Spleen (tissue), 11 donors: ENCODE measurements around the gene NBAS. TPM values are rescaled to one million over a fixed set of nuclear protein-coding genes. Genes with fewer than 3 reads are reported as not detected.
"Not testable (repeated sequence)": the region's sequence is repeated elsewhere in the genome, so short reads cannot be mapped to it uniquely, and the experiment has no call there.

Experiments used
- DNase-seq: peaks from one replicate; pipeline ENCODE4 v3.0.0-alpha.2; 2020
- H3K27ac ChIP-seq, 8 donors: fragments of 200-600 bp; sonication (generic) in 7 of 8; 1 replicate in 4 of 8; 2 replicates in 4 of 8; pipeline versions ENCODE4 v1.5.0 to v1.8.0; 2016 to 2021; ENCODE audit warnings: inconsistent platforms in 4 of 8, mild to moderate bottlenecking in 4 of 8, moderate library complexity in 1 of 8
- H3K27me3 ChIP-seq, 7 donors: fragments of 200-600 bp; sonication (generic) in 6 of 7; replicated peaks in 1 of 7; 1 replicate in 4 of 7; 2 replicates in 3 of 7; pipeline versions ENCODE4 v1.5.0 to v1.8.0; 2016 to 2021; ENCODE audit warnings: inconsistent platforms in 3 of 7, mild to moderate bottlenecking in 1 of 7
- H3K36me3 ChIP-seq, 6 donors: fragments of 200-600 bp; sonication (generic) in 5 of 6; 1 replicate in 4 of 6; 2 replicates in 2 of 6; pipeline versions ENCODE4 v1.5.0 to v1.8.0; 2016 to 2021; ENCODE audit warnings: inconsistent platforms in 2 of 6
- H3K4me1 ChIP-seq, 6 donors: fragments of 200-600 bp; sonication (generic) in 5 of 6; 1 replicate in 3 of 6; 2 replicates in 3 of 6; pipeline versions ENCODE4 v1.5.0 to v1.8.0; 2016 to 2021; ENCODE audit warnings: inconsistent platforms in 3 of 6
- H3K4me3 ChIP-seq, 8 donors: fragments of 200-600 bp; sonication (generic) in 7 of 8; 1 replicate in 4 of 8; 2 replicates in 4 of 8; pipeline versions ENCODE4 v1.5.0 to v1.8.0; 2016 to 2021; ENCODE audit warnings: inconsistent platforms in 4 of 8, mild to moderate bottlenecking in 4 of 8, moderate library complexity in 2 of 8
- H3K9me3 ChIP-seq, 8 donors: fragments of 200-600 bp; sonication (generic) in 7 of 8; 1 replicate in 4 of 8; 2 replicates in 4 of 8; pipeline versions ENCODE4 v1.5.0 to v1.8.0; 2016 to 2021; ENCODE audit warnings: inconsistent platforms in 4 of 8
- POLR2A ChIP-seq, 3 donors: fragments of 450-650 bp; IDR thresholded peaks; one replicate each; pipeline ENCODE4 v1.5.1; 2017; ENCODE audit warnings: antibody characterized with exemption in 3 of 3, mild to moderate bottlenecking in 1 of 3
- POLR2AphosphoS5 ChIP-seq, 3 donors: sonication (generic); formaldehyde crosslinking; IDR thresholded peaks; one replicate each; pipeline ENCODE4 v1.5.1; 2017; ENCODE audit warnings: antibody characterized with exemption in 3 of 3
- WGBS, 5 donors: extraction: QIAGEN DNeasy Blood & Tissue Kit in 3 of 5; methylation state at CpG; one replicate each; pipeline versions ENCODE4 v1.1.5 to v1.1.7; 2013 to 2018; 5-methylcytosine and 5-hydroxymethylcytosine counted together
- intact Hi-C: fragments of 100-400 bp; cut with DNase I; formaldehyde crosslinking; loops from one replicate; pipeline ENCODE4 v1.15.0; 2023; ENCODE audit warnings: low total_unique reads
- polyA plus RNA-seq, 3 donors: library from polyadenylated mRNA; stranded (reverse); fragments of 200-250 nt; gene quantifications; one replicate each; pipeline ENCODE4 v1.2.1, GENCODE V29; 2013
- total RNA-seq, 7 donors: library from RNA; depleted of rRNA in 3 of 7; stranded (reverse); fragments of >200 nt in 3 of 7; fragmentation: NEBNext Ultra II Directional in 4 of 7; extraction: Animal tissue kit (Norgen Biotek cat#: 25700) in 4 of 7; gene quantifications; one replicate each; pipeline versions ENCODE4 v1.1.0 to v1.2.1, GENCODE V29; 2016 to 2021
- TF ChIP-seq, protein P1 (sequence below), 11 experiments: fragments of 200-600 bp in 7 of 11; fragments of 450-650 bp in 4 of 11; sonication (generic) in 4 of 11; IDR thresholded peaks in 8 of 11; conservative IDR thresholded peaks in 3 of 11; 1 replicate in 7 of 11; 2 replicates in 4 of 11; pipeline versions ENCODE4 v1.4.0 to v1.8.0; 2016 to 2021; ENCODE audit warnings: antibody characterized with exemption in 11 of 11, inconsistent platforms in 4 of 11, mild to moderate bottlenecking in 1 of 11
- donor health status: healthy with polysubstance abuse.
- donor health status: DM: no; HTN: no; CAD: no; lungs with moderate emphysema.
- donor health status: DM: no; HTN: no; CAD: no.
- donor health status: Bipolar disorder and iron deficiency.
- donor health status: healthy.
- donor health status: DM: no; HTN: no; CAD: no.
- donor health status: DM: yes; HTN: yes; CAD: no.

The NBAS gene
- total and polyA plus RNA-seq, 10 donors = 21.1 to 49.0 (median 40.9) TPM

DNA sequence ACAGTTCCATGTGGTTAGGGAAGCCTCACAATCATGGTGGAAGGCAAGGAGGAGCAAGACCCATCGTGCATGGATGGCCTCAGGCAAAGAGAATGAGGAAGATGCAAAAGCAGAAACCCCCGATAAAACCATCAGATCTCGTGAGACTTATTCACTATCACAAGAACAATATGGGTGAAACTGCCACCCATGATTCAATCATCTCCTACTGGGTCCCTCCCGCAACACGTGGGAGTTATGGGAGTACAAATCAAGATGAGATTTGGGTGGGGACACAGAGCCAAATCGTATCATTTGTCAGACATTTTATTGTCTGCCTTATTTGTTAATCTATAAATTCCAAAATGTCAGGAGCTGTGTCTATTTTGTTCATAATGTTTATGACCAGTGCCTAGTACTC, 17.6 kb downstream of the NBAS start:
- no peaks in the 10 kb centered on the region for H3K9me3 ChIP-seq
- 91 to 95% (median 92%) methylated on average over 6 of the region's 6 CpGs for WGBS, 5 donors
- no peak for TF ChIP-seq POLR2A (IDR thresholded peaks at IDR 0.05)
- no peak for TF ChIP-seq POLR2AphosphoS5 (IDR thresholded peaks at IDR 0.05)
- TF ChIP-seq, protein P1, sequence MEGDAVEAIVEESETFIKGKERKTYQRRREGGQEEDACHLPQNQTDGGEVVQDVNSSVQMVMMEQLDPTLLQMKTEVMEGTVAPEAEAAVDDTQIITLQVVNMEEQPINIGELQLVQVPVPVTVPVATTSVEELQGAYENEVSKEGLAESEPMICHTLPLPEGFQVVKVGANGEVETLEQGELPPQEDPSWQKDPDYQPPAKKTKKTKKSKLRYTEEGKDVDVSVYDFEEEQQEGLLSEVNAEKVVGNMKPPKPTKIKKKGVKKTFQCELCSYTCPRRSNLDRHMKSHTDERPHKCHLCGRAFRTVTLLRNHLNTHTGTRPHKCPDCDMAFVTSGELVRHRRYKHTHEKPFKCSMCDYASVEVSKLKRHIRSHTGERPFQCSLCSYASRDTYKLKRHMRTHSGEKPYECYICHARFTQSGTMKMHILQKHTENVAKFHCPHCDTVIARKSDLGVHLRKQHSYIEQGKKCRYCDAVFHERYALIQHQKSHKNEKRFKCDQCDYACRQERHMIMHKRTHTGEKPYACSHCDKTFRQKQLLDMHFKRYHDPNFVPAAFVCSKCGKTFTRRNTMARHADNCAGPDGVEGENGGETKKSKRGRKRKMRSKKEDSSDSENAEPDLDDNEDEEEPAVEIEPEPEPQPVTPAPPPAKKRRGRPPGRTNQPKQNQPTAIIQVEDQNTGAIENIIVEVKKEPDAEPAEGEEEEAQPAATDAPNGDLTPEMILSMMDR (IDR thresholded peaks at IDR 0.05 in 8 of 11, conservative IDR thresholded peaks at IDR 0.05 in 3 of 11) = no peak
- no peak for DNase-seq
- H3K27ac ChIP-seq = peak overlapping the region in 1 of 8 donors; percentile 21
- intact Hi-C loops = no loop called here
- peaks cover 0 to 12% (median 7%) of the 10 kb centered on the region in 6 donors for H3K4me1 ChIP-seq
- no peak overlapping the region for H3K4me3 ChIP-seq
- peaks cover 0 to 27% (median 1%) of the 10 kb centered on the region in 6 donors for H3K36me3 ChIP-seq
- H3K27me3 ChIP-seq = no peaks in the 10 kb centered on the region

DNA sequence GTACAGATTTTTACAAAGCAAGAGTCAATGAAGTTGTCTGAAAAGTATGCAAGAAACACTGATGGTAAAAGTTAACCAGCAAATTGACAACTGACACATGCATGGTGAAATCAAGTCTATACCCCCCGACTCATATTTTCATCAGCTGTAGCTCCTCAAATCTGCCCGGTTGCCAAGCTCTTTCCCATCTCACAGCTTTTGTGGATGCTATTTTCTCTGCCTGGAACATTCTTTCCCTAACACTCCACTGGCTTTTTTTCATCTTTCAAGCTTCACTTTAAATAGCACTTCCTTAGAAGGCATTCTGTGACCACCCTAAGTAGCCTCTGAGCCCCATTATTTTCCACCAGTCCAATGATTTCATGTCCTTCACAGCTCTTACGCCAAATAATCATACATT, 18.1 kb downstream of the NBAS start:
- DNase-seq = no peak
- peaks cover 0 to 24% (median 0%) of the 10 kb centered on the region in 6 donors for H3K36me3 ChIP-seq
- intact Hi-C loops = no loop called here
- 81 to 87% (median 85%) methylated on average over 3 of the region's 3 CpGs for WGBS, 5 donors
- peak overlapping the region in 3 of 8 donors; percentile 5 to 52 (median 21) for H3K27ac ChIP-seq
- H3K4me3 ChIP-seq = no peak overlapping the region
- H3K27me3 ChIP-seq = no peaks in the 10 kb centered on the region
- TF ChIP-seq POLR2AphosphoS5 (IDR thresholded peaks at IDR 0.05) (no peak), POLR2A (IDR thresholded peaks at IDR 0.05) (no peak)
- TF ChIP-seq, protein P1 (IDR thresholded peaks at IDR 0.05 in 8 of 11, conservative IDR thresholded peaks at IDR 0.05 in 3 of 11) = no peak
- no peaks in the 10 kb centered on the region for H3K9me3 ChIP-seq
- H3K4me1 ChIP-seq = peaks cover 0 to 12% (median 7%) of the 10 kb centered on the region in 6 donors

DNA sequence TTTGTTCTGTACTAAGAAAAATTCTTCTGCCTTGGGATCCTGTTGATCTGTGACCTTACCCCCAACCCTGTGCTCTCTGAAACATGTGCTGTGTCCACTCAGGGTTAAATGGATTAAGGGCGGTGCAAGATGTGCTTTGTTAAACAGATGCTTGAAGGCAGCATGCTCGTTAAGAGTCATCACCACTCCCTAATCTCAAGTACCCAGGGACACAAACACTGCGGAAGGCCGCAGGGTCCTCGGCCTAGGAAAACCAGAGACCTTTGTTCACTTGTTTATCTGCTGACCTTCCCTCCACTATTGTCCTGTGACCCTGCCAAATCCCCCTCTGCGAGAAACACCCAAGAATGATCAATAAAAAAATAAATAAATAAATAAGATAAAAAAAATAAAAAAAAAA, 18.9 kb downstream of the NBAS start:
- peaks cover 0 to 22% (median 0%) of the 10 kb centered on the region in 6 donors for H3K36me3 ChIP-seq
- H3K9me3 ChIP-seq, DNase-seq, intact Hi-C loops, H3K4me3 ChIP-seq, H3K27ac ChIP-seq, H3K27me3 ChIP-seq: not testable (repeated sequence)
- WGBS, 5 donors = 50 to 93% (median 85%) methylated on average over 1 to 4 of the region's 6 CpGs
- H3K4me1 ChIP-seq = peaks cover 0 to 12% (median 7%) of the 10 kb centered on the region in 6 donors

DNA sequence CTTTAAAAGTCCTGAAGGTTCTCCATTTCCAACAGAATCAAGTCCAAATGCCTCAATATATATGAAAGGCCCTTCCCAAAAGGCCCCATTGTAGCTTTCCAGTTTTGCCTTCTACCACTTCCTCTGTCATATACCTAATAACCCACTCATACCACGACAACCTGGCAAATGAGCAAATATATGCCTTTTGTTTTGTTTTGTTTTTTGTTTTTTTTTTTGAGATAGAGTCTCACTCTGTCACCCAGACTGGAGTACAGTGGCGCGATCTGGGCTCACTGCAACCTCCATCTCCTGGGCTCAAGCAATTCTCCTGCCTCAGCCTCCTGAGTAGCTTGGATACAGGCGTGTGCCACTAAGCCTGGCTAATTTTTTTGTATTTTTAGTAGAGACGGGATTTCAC, 20.6 kb downstream of the NBAS start:
- H3K27ac ChIP-seq, H3K9me3 ChIP-seq, H3K4me3 ChIP-seq, H3K27me3 ChIP-seq, intact Hi-C loops, DNase-seq: not testable (repeated sequence)
- H3K36me3 ChIP-seq = peaks cover 0 to 38% (median 0%) of the 10 kb centered on the region in 6 donors
- WGBS, 5 donors = 78 to 88% (median 87%) methylated on average over 5 of the region's 5 CpGs
- peaks cover 0 to 12% (median 7%) of the 10 kb centered on the region in 6 donors for H3K4me1 ChIP-seq

DNA sequence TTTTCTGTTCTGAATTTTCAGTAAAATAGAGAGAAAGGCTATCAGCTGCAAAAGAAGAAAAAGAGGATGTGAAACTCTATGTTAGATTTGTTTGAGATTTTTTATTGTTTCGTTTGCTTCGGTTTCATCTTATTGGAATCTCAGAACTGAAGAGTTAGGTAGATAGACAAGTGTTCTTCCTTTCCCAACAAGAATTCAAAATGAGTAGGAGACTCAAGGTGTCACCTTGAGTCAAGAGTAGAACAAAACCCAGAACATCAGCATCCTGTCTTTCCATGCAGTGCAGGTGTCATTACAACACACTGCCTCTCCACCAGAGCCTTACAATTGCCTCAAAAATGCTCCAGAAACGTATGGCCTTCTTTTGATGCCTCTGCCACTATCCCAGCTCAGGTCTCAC, 21.1 kb downstream of the NBAS start:
- TF ChIP-seq, protein P1 (IDR thresholded peaks at IDR 0.05 in 8 of 11, conservative IDR thresholded peaks at IDR 0.05 in 3 of 11) = no peak
- no peak for TF ChIP-seq POLR2A (IDR thresholded peaks at IDR 0.05)
- TF ChIP-seq POLR2AphosphoS5 (IDR thresholded peaks at IDR 0.05) = no peak
- Histone ChIP-seq H3K27me3 (no peaks in the 10 kb centered on the region), H3K36me3 (peaks cover 0 to 38% (median 0%) of the 10 kb centered on the region in 6 donors), H3K4me3 (no peak overlapping the region), H3K27ac (no peak overlapping the region), H3K4me1 (peaks cover 0 to 12% (median 7%) of the 10 kb centered on the region in 6 donors), H3K9me3 (no peaks in the 10 kb centered on the region)
- WGBS, 5 donors = 64 to 79% (median 75%) methylated on average over 3 of the region's 3 CpGs
- DNase-seq = no peak
- intact Hi-C loops = no loop called here
